HG03460 (cell line): ENCODE measurements around the gene SETSIP.
"Not testable (repeated sequence)": the region's sequence is repeated elsewhere in the genome, so short reads cannot be mapped to it uniquely, and the experiment has no call there.

Source experiments
- ATAC-seq: cut with Tn5 transposase; IDR thresholded peaks from one replicate; pipeline ENCODE4 v1.9.1; 2021; ENCODE audit not compliant: unreplicated experiment

The SETSIP gene

GRCh38 chr1:92051948-92052347 lies 23.3 kb downstream of the SETSIP start:
- ATAC-seq: no peak

GRCh38 chr1:92045766-92046495 lies 29.3 kb downstream of the SETSIP start:
- ATAC-seq: no peak

DNA sequence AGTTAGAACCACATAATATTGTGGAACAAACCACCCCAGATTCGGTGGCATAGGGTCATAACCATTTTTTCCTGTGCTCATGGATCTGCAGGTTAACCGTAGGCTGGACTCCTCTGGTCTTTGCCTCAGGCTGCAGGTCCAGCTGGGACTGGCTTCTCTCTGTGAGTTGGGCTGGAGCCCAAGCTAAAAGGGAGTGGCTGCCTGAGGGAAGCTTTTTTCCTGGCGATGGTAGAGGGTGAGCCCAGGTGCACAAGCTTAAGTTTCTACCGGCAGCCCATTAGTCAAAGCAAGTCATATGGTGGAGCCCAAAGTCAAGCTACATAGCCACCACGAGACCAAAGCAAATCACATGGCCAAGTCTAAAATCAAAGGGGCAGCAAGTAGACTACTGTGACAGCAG lies 31.6 kb downstream of the SETSIP start:
- no peak for ATAC-seq

GRCh38 chr1:92040971-92041370 lies 34.2 kb downstream of the SETSIP start:
- ATAC-seq: no peak

DNA sequence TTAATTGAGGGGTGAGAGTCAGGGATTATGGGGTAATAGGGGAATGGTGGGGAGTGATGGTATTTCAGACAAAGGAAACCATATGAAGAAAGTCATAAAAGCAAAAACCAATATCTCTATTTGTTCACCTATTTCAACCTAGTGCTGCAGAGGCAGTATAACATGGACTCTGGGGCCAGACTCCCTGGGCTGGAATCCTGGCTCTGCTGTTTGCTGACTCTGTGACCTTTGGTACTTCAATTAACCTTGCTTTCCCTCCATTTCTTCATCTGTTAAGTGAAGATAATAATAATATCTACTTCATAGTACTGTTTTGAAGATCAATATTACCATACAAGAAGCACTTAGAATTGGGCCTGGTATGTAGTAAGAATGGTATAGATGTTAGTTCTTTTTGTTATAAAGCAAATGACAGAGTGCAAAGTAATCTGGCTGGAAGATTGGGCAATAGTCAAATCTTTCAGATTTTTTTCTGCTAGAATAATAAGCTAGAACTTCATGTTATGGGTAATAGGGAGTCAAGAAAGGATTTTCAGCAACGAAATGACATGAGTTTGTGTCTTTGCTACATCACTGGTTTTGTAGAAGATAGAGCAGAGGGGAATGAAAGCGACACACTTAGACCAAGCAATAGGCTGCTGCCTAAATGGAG lies 36.4 kb downstream of the SETSIP start:
- ATAC-seq: no peak

GRCh38 chr1:92037400-92037799 lies 37.8 kb downstream of the SETSIP start:
- ATAC-seq: no peak

DNA sequence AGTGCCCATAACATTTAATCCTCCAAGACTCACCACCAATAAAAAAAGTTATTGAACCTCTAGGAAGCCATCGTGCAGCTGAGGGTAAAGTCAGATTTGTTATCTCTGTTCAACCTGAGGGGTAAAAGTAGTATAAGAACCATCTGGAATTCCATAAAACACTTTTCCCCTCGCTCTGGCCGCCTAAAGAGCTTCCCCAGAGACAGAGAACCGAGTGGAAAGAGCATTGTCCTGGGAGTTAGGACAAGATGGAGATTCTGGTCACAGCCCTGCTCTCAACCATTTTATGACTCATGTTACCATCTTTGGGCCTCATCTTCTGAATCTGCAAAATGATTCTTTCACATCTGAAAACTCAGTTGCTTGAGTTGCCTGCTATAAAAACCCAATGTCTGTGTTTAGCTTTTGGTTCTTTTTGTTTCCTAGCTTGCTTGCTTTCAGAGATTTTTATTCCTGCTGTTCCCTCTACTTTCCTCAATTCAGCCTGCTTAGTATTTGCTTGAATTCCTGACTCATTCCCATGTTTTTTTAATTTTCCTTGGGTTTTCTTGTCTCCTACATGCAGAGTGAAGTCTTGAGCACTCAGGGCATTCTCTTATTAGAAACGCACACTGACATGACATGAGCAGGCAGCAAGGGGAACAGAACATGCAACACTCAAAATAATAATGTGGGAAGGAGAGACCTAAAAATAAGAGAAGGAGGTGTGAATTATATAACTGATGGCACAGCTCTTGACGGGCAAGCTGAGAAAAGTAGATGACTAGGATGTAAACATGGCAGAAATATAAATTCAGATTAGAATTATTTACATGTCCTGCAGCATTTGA lies 43.7 kb downstream of the SETSIP start:
- ATAC-seq: no peak

- ATAC-seq: no peak
Measured at GRCh38 chr1:92030656-92031107, 44.5 kb downstream of the SETSIP start.

DNA sequence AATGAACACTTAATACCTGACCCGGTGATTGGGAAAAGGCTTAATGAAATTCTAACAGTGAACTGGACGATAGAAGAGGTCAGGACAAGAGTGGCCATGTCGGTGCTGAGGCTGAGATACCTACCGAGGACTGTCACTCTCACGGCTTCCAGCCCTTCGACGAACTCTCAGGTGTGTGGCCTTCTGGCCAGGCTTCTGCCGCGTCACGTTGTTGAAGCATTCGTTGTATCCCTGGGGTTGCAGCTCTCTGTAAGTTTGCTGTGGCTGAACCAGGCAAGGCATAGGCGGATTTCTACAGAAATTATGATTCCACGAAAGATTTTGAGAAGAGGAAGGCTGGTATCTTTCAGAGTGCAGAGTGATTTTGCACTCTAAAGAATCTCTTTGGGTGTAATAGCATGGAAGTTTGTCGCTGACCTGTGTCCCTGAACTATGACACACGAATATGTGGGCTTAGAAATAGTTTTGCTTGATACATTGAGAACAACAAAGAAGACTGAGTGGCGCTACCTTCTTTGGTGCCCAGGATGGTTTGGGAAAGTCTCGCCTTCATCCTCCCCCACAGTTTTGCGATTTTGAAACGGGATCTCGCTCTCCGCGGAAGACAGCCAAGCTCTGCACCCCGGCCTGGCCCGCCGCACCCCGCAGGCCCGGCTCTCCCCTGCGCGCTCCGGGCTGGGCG lies 45.8 kb downstream of the SETSIP start:
- ATAC-seq: no peak

GRCh38 chr1:92026806-92027205 lies 48.4 kb downstream of the SETSIP start:
- no peak for ATAC-seq

DNA sequence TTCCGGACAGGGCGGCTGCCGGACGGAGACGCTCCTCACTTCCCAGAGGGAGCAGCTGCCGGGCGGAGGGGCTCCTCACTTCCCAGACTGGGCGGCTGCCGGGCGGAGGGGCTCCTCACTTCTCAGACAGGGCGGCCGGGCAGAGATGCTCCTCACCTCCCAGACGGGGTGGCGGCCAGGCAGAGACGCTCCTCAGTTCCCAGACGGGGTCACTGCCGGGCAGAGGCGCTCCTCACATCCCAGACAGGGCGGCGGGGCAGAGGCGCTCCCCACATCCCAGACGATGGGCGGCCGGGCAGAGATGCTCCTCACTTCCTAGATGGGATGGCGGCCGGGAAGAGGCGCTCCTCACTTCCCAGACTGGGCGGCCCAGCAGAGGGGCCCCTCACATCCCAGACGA lies 49.2 kb downstream of the SETSIP start:
- not testable (repeated sequence) for ATAC-seq
